Measurements from ENCODE around the gene SHD. TPM values are rescaled to one million over a fixed set of nuclear protein-coding genes. Genes with fewer than 3 reads are reported as not detected.

The SHD gene
- total and polyA plus RNA-seq, 2 experiments from 2014 or later = 1.8 to 8.0 TPM

GRCh38 chr19:4297901-4298809 is 19.1 kb downstream of the SHD start:
- H3K9me2 ChIP-seq (ENCODE audit: insufficient read depth) = no peaks in the 10 kb centered on the region
- H3F3A ChIP-seq (replicated peaks; ENCODE audit: low read depth) = no peaks in the 10 kb centered on the region
- H2AFZ ChIP-seq = peak overlapping the region; percentile 56
- peaks cover 13% of the 10 kb centered on the region for H3K4me1 Mint-ChIP-seq
- no peaks in the 10 kb centered on the region for H3K36me3 Mint-ChIP-seq (ENCODE audit: low read depth)
- DNase-seq (ENCODE audit: low spot score) = peak; percentile 61
- peak; percentile 62 for ATAC-seq
- H3K79me2 ChIP-seq (replicated peaks; ENCODE audit: insufficient read depth) = no peaks in the 10 kb centered on the region
- H3K27me3 ChIP-seq (ENCODE audit: insufficient read depth) = no peaks in the 10 kb centered on the region
- TF ChIP-seq CTCF (conservative IDR thresholded peaks at IDR 0.05; ENCODE audit: low read depth in 2 of 2) (peak; percentile 20 to 67), NANOG (IDR thresholded peaks at IDR 0.05; ENCODE audit: borderline replicate concordance) (no peak)
- no peak overlapping the region for H3K4me3 Mint-ChIP-seq
- H3K36me3 ChIP-seq (ENCODE audit: insufficient read depth) = no peaks in the 10 kb centered on the region
- no peaks in the 10 kb centered on the region for H4K20me1 ChIP-seq (replicated peaks; ENCODE audit: insufficient read depth)
- H3K27ac ChIP-seq (ENCODE audit: low read depth) = no peak overlapping the region
- no peaks in the 10 kb centered on the region for H3K4me1 ChIP-seq (ENCODE audit: insufficient read depth)
- no peak overlapping the region for H3K27ac Mint-ChIP-seq
- H3K27me3 Mint-ChIP-seq (ENCODE audit: insufficient read depth, low read depth, poor library complexity) = peaks cover 16% of the 10 kb centered on the region
- H3K4me3 ChIP-seq = no peak overlapping the region
- no peak overlapping the region for H3K4me2 ChIP-seq
- H3K9me3 Mint-ChIP-seq = no peaks in the 10 kb centered on the region; the same call in 2 of the 3 replicates

- Mint-ChIP-seq H3K36me3 (ENCODE audit: low read depth) (no peaks in the 10 kb centered on the region), H3K4me3 (no peak overlapping the region), H3K4me1 (peaks cover 18% of the 10 kb centered on the region), H3K27ac (no peak overlapping the region), H3K27me3 (ENCODE audit: insufficient read depth, low read depth, poor library complexity) (peaks cover 16% of the 10 kb centered on the region), H3K9me3 (no peaks in the 10 kb centered on the region; the same call in 2 of the 3 replicates)
- no peaks in the 10 kb centered on the region for H3K79me2 ChIP-seq (replicated peaks; ENCODE audit: insufficient read depth)
- TF ChIP-seq ZNF331 (CRISPR knock-in tag; IDR thresholded peaks at IDR 0.05; ENCODE audit: low read depth) (no peak), NANOG (IDR thresholded peaks at IDR 0.05; ENCODE audit: borderline replicate concordance) (no peak), REST (IDR thresholded peaks at IDR 0.05; ENCODE audit: unreplicated experiment) (no peak), STAT1 (IDR thresholded peaks at IDR 0.05; ENCODE audit: unreplicated experiment) (no peak), ETS1 (IDR thresholded peaks at IDR 0.05) (no peak), EZH2 (IDR thresholded peaks at IDR 0.05; ENCODE audit: low read depth, unreplicated experiment) (no peak), POLR2AphosphoS5 (IDR thresholded peaks at IDR 0.05; ENCODE audit: low read depth) (no peak), CTCF (conservative IDR thresholded peaks at IDR 0.05; ENCODE audit: low read depth in 2 of 2) (no peak)
- H2AFZ ChIP-seq = no peak overlapping the region
- no peaks in the 10 kb centered on the region for H3K27me3 ChIP-seq (ENCODE audit: insufficient read depth)
- H3K4me3 ChIP-seq = no peak overlapping the region
- H3K36me3 ChIP-seq (ENCODE audit: insufficient read depth) = no peaks in the 10 kb centered on the region
- no peaks in the 10 kb centered on the region for H4K20me1 ChIP-seq (replicated peaks; ENCODE audit: insufficient read depth)
- no peak overlapping the region for H3K27ac ChIP-seq (ENCODE audit: low read depth)
- H3F3A ChIP-seq (replicated peaks; ENCODE audit: low read depth) = 0 out of 2 replicates have a peak, but pooled peaks cover under 1% of the 10 kb centered on the region
- ATAC-seq (no peak), DNase-seq (ENCODE audit: low spot score) (no peak)
- no peaks in the 10 kb centered on the region; the same call in 1 of the 2 replicates for H3K4me1 ChIP-seq (ENCODE audit: insufficient read depth)
- H3K4me2 ChIP-seq = no peak overlapping the region
- H3K9me2 ChIP-seq (ENCODE audit: insufficient read depth) = no peaks in the 10 kb centered on the region
Observed at GRCh38 chr19:4298810-4299550, 19.9 kb downstream of the SHD start.

Data from GM23338 (cell line).